GM19455 (cell line): ENCODE data around the gene AOPEP.
"Not testable (repeated sequence)": the region's sequence is repeated elsewhere in the genome, so short reads cannot be mapped to it uniquely, and the experiment has no call there.

ENCODE experiments used
- ATAC-seq: cut with Tn5 transposase; IDR thresholded peaks from one replicate; pipeline ENCODE4 v1.9.1; 2021; ENCODE audit not compliant: unreplicated experiment

AOPEP gene

GRCh38 chr9:95005278-95006143 is 279.0 kb downstream of the AOPEP start:
- ATAC-seq: no peak

DNA sequence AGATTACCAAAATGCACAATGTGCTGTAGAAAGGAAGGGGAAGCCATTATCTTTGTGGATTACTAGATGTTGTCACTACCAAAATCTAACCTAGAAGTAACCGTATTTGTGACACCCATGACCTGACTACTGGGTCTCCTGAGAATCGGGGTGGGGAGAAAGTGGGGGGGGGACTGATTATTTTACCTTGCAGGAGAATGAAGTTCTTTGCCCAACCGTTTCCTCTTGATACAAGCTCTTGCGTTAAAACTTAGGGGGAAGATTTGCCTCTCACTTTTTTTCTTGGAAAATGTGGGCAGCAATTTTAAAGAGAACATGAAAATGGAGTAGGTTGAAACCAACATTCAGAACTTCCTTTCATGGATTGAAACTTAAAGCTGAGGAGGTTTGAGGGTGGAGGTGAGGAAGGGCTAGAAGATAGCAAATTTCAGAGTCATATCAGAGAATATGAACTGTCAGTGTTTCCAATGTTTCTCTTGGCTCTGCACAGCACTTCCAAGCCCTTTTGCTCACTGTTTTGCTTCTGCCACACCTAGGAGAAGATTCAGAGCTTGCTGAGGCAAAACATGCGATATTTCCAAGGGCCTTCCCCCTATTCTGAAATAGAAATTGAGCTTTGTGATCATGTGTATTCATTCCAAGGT is 280.8 kb downstream of the AOPEP start:
- no peak for ATAC-seq

DNA sequence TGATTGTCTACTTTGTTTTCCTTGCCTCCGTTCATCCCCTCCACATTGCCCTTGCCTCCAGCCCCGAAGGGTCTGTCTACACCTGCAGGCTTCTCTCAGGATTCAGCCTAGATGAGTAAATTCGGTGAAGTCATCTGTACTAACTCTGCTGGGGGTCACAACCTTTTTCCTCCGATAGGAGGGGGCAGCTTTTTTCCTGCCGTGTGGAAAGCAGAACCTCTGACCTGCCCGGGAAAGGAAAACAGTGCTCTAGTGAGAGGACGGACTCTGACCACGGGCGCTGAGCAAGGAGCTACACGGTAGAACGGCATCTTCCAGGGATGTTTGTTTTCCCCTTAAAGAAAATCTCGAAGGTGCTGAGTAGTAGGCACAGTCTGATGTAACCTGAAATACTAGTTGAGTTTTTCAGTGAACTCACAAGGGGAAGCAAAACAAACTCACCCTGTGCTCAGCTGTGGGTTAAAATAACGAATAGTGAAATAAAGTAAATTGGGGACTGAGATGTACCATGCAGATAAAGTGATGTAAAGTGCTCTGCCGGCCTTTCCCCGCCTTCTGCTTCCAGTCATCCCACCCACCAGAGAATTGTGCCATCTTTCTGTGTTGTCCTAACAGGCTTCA is 281.8 kb downstream of the AOPEP start:
- no peak for ATAC-seq

DNA sequence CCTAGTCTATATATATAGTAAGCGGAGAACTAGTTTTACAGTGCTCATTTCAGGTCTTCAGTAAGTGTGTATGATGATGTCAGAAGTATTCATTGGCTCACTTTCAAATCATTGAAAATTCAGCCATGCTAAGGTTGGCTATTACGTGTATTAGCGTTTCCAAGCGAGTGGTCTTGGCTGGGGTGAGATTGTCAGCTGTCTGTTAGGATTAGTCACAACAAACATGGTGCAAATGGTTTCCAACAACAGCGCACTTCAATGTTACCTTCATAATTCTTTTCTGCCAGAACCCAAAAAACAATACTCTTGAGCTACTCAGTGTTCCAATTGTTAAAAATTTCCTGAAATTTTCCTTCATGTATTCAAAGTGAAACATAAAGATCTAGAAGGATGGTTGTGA is 283.0 kb downstream of the AOPEP start:
- no peak for ATAC-seq

DNA sequence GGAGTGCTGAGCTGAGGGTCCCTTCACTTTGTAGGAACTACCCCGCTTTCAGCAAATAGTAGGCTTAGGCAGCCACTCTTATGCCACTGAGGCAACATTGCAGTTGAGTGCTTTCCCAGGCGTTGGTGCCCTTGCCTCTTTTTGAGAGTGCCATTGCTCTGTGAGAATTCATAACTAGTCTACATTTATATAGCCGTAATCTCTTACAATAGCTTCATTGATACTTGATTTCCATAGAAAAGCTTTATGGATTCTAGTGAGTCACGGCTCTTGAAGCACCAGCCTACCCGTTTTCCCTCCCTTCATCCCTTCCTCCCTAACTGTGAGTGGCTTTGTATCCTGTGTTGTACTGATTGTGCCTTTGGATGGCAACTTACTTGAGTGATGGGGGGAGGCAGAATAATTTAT is 283.9 kb downstream of the AOPEP start:
- no peak for ATAC-seq

GRCh38 chr9:95012035-95012708 is 285.7 kb downstream of the AOPEP start:
- no peak for ATAC-seq

GRCh38 chr9:95012902-95013301 is 286.4 kb downstream of the AOPEP start:
- ATAC-seq: no peak

GRCh38 chr9:95014917-95015316 is 288.4 kb downstream of the AOPEP start:
- ATAC-seq: no peak

- no peak for ATAC-seq
Observed at GRCh38 chr9:95015569-95015968, 289.1 kb downstream of the AOPEP start.

DNA sequence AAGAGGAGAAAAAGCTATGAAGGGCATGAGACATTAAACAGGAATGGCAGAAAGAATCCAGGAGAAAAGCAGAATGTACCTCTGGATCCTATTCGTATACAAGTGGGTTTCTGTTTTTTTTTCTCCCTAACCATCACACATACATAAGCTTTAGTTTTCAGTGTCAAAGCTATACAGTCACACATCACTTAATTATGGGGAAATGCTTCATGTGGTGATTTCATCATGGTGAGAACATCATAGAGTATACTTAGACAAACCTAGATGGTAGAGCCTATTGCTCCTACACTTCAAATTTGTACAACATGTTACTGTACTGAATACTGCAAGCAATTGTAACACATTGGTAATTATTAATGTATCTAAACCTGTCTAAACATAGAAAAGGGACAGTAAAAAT is 290.6 kb downstream of the AOPEP start:
- ATAC-seq: no peak

GRCh38 chr9:95017661-95018060 is 291.2 kb downstream of the AOPEP start:
- no peak for ATAC-seq

DNA sequence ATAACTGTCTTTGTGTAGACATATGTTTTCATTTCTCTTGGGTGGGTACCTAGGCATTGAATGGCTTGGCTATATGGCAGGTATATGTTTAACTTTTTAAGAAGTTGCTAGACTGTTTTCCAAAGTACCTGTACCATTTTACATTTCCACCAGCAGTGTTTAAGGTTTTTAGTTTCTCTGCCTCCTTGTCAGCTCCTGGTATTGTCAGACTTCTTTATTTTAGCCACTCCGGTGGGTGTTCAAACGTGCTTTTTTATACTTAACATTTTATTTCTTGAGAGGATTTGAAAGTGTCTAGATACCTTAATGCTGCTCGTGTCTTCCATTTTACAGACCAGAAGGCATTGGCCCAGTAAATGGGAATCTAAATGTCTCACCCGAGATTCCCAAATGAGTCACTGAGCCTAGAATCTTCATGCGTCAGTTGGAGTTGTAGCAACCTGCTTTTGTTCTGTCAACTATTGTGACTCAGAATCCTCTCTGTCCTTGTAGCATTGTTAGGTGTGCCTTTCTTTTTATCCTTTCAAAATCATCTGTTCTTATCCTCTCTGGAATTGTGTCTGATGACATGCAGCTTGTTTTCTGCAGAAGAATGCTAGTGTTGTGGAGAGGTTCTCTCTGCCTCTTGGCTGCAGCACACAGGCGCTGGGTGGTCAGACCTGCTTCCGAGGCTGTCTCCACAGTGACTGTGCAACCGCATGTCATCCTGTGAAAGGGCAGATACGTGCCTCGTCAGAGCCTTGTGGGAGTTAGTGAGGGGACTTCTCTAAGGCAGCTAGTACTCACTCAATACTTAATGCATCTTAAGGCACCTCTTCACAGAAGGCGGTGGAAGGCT is 291.8 kb downstream of the AOPEP start:
- no peak for ATAC-seq

DNA sequence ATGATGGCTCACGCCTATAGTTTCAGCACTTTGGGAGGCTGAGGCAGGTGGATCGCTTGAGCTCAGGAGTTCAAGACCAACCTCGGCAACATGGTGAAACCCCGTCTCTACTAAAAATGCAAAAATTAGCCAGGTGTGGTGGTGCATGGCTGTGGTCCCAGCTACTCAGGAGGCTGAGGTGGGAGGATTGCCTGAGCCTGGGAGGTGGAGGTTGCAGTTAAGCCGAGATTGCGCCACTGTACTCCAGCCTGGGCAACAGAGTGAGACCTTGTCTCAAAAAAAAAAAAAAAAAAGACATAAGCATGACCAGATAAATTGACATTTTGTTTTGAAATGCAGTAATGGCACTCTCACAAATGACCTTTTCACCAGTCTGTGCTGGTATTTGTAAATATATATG is 294.1 kb downstream of the AOPEP start:
- ATAC-seq: not testable (repeated sequence)

- no peak for ATAC-seq
Observed at GRCh38 chr9:95021166-95021886, 294.8 kb downstream of the AOPEP start.

- ATAC-seq: no peak
Observed at GRCh38 chr9:95022657-95023056, 296.2 kb downstream of the AOPEP start.

- no peak for ATAC-seq
Observed at GRCh38 chr9:95023217-95024003, 296.9 kb downstream of the AOPEP start.

- no peak for ATAC-seq
Observed at GRCh38 chr9:95024097-95024671, 297.7 kb downstream of the AOPEP start.

- no peak for ATAC-seq
Observed at GRCh38 chr9:95025213-95026147, 299.0 kb downstream of the AOPEP start.
